HG03066 (cell line): Measurements from ENCODE around the gene PAEP.

Source experiments
- ATAC-seq: cut with Tn5 transposase; IDR thresholded peaks from one replicate; pipeline ENCODE4 v1.9.1; 2021; ENCODE audit warnings: low read depth; ENCODE audit not compliant: unreplicated experiment

The PAEP gene

GRCh38 chr9:135574331-135574730, 12.8 kb downstream of the PAEP start:
- no peak for ATAC-seq

GRCh38 chr9:135574943-135575342, 13.4 kb downstream of the PAEP start:
- no peak for ATAC-seq

GRCh38 chr9:135575995-135576631, 14.6 kb downstream of the PAEP start:
- no peak for ATAC-seq

GRCh38 chr9:135577256-135577655, 15.7 kb downstream of the PAEP start:
- ATAC-seq: no peak

- no peak for ATAC-seq
These were observed 17.8 kb downstream of the PAEP start for GRCh38 chr9:135579356-135579755.

GRCh38 chr9:135579889-135580660, 18.5 kb downstream of the PAEP start:
- no peak for ATAC-seq

GRCh38 chr9:135580664-135581380, 19.3 kb downstream of the PAEP start:
- ATAC-seq: no peak

GRCh38 chr9:135581636-135582426, 20.3 kb downstream of the PAEP start:
- no peak for ATAC-seq

- ATAC-seq: no peak
These were observed 21.0 kb downstream of the PAEP start for GRCh38 chr9:135582541-135582940.

- ATAC-seq: no peak
These were observed 21.6 kb downstream of the PAEP start for GRCh38 chr9:135582966-135583687.

GRCh38 chr9:135583688-135584011, 22.1 kb downstream of the PAEP start:
- no peak for ATAC-seq

- no peak for ATAC-seq
These were observed 22.8 kb downstream of the PAEP start for GRCh38 chr9:135584371-135584770.

- ATAC-seq: no peak
These were observed 23.4 kb downstream of the PAEP start for GRCh38 chr9:135584934-135585333.

GRCh38 chr9:135586601-135587109, 25.1 kb downstream of the PAEP start:
- no peak for ATAC-seq

GRCh38 chr9:135587658-135588057, 26.1 kb downstream of the PAEP start:
- no peak for ATAC-seq

- ATAC-seq: no peak
These were observed 26.8 kb downstream of the PAEP start for GRCh38 chr9:135588371-135588770.

- no peak for ATAC-seq
These were observed 27.5 kb downstream of the PAEP start for GRCh38 chr9:135588886-135589595.

- ATAC-seq: no peak
These were observed 28.3 kb downstream of the PAEP start for GRCh38 chr9:135589596-135590485.
